GM21717 (cell line): Measurements from ENCODE around the gene HPCA.

Experiments
- ATAC-seq: cut with Tn5 transposase; IDR thresholded peaks from one replicate; pipeline ENCODE4 v1.9.1; 2021; ENCODE audit warnings: mild to moderate bottlenecking, moderate library complexity; ENCODE audit not compliant: unreplicated experiment

The HPCA gene

GRCh38 chr1:32888677-32889420, 2.6 kb downstream of the HPCA start:
- ATAC-seq, result no peak

GRCh38 chr1:32889731-32890278, 3.5 kb downstream of the HPCA start:
- no peak for ATAC-seq

DNA sequence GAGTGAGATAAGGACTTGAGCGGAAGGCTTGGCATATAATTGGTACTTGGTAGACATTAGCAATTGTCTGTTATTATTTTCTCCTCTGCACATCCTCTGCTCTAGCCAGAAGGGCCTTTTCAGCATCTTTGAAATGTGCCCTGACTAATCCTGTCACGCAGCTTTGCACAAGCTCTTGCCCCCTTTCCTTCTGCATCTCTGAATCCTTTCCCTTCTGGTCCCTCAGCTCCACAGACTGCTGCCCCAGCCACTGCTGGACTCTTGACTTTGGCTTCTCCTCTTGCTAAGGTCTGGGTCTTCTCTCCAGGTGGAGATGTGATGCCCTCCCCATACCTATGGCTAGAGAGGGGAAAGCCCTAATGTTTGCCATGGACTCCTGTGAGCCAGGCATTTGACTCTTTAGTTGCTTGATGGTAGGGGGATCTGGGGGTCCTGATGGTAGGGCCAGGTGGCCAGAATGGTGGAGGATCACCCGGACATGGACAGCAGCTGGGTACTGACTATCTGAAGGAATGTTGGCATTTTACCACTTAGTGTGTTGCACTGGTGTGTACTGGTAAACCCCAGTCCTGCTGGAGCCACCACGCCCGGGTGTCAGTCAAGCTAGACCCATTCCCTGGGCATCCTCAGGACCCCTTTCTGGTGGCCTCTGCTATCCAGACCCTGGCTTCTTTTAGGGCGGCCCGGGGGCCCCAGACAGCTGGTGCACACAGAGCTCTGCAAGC, 4.4 kb downstream of the HPCA start:
- no peak for ATAC-seq

GRCh38 chr1:32891241-32891570, 4.9 kb downstream of the HPCA start:
- no peak for ATAC-seq

- ATAC-seq, result no peak
Measured at GRCh38 chr1:32891630-32892029, 5.3 kb downstream of the HPCA start.

DNA sequence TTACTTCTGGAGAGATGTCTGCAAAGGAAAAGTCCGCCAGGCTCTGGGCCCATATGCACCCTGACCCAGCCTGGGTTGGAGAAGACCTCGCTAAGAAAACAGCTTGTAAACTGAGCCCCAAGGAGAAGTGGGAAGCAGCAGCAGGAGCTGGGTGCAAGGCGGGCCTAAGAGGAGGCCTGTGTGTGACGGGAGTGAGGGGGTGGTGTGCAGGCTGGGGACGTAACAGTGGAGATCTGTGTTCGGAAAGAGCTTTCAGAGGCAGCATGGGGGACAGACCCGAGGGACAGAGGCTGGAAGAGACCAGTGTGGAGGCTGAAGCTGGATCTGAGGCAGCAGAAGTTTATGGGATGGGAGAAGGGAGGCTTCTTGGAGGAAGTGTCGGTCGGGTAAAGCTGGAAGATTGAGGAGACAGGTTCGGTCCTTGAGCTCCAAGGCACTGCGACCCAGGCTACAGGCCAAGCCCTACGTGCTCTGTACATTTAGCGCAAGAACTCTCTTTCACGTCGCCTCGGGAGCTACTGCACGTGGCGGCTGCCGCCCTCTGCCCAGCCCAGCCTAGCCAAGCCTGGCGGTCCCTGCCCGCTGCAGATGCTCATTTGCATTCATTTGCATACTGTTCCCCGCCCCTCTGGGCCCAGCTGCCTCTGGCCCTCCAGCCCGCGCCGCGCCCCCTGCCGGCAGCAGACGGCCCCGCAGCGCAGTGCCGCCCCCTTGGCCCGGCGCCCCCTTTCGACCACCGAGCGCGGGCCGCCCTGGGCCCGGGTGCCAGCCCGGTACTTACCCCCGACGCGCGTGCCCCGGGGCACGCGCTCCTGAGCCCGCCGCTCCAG, 6.3 kb downstream of the HPCA start:
- no peak for ATAC-seq

GRCh38 chr1:32893198-32894018, 7.1 kb downstream of the HPCA start:
- no peak for ATAC-seq

DNA sequence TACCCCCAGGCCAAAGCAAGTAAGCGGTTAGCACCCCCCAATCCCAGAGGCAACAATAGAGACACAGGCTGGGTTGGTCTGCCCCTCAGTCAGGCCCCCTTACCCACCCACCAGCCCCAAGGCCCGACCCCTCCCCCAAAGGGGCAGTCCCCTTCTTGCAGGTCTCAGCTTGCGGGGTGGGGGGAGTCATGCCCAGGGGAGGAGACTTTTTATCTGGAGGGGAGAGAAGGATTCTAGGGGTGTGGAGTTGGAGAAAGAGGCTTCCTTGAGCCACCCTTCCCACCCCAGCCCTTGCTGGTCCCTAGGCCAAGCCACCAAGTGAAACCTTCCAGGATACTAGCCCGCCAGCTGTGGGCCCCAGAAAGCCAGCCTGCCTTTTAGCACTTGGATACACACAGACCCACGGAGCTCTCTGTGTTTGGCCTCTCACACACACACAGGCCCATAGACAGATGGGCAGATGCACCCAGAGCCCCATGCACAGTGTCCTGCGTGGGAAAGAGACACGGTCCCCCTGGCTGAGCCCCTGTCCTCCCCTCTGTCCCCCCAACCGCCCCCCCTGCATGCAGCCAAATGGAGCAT, 7.8 kb downstream of the HPCA start:
- ATAC-seq, result no peak

DNA sequence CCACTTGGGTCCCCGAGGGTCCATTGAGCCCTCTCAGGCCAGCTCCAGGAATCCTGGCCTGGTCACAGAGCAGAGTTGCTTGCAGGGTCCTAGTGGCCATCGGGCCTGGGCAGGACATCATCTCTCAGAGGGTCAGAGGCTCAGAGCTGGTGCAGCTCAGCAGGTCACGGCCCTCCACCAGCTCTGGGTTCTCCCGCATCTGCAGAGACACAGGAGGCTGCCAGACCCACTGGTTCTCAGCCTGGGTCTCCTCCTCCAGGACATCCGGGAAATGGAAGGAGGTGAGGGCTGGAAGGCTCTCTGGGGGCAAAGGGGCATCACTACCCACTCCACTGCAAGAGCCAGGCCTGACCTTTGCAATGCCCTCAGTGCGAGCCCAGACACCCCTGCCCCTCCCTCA, 8.4 kb downstream of the HPCA start:
- ATAC-seq, result no peak

DNA sequence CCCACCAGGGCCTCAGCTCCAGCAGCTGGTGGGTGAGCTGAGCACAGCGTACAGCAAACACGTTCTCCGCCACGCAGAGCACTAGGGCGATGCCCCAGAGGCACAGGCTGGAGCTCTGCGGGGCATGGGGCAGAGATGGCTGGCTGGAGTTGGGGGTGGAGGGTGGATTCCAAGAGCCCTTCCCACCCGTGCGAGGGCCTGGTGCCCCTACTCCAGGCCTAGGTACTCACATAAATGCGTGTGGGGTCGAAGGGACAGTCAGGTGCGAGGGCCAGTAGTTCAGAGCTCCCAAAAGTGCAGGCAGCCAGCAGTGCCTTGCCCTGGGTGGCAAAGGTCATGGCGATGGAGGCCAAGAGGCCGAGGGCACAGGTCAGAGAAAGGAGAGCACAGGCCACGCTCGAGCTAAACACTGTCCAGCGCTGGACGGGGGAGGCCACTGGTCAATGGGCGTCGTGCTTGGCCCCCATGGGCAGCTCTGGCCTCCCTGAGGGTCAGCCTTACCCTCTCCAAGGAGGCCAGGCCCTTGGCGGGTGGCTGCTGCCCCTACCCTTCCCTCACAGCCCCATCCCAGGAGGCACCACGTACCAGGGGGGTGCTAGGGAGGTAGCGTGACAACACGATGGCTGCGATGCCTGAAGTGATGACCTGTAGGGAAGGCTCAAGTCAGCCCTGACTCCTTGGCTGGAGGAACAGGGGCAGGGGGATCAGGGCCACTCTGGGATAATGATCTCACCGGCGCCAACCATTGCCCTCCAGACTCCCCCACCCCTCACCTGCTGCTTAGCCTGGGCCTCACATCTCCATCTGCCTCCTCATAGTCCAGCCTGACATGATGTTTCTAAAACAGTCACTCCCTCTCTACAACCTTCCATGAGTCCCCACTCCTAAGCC, 9.3 kb downstream of the HPCA start:
- ATAC-seq, result no peak

- ATAC-seq, result no peak
Measured at GRCh38 chr1:32896451-32896850, 10.2 kb downstream of the HPCA start.

DNA sequence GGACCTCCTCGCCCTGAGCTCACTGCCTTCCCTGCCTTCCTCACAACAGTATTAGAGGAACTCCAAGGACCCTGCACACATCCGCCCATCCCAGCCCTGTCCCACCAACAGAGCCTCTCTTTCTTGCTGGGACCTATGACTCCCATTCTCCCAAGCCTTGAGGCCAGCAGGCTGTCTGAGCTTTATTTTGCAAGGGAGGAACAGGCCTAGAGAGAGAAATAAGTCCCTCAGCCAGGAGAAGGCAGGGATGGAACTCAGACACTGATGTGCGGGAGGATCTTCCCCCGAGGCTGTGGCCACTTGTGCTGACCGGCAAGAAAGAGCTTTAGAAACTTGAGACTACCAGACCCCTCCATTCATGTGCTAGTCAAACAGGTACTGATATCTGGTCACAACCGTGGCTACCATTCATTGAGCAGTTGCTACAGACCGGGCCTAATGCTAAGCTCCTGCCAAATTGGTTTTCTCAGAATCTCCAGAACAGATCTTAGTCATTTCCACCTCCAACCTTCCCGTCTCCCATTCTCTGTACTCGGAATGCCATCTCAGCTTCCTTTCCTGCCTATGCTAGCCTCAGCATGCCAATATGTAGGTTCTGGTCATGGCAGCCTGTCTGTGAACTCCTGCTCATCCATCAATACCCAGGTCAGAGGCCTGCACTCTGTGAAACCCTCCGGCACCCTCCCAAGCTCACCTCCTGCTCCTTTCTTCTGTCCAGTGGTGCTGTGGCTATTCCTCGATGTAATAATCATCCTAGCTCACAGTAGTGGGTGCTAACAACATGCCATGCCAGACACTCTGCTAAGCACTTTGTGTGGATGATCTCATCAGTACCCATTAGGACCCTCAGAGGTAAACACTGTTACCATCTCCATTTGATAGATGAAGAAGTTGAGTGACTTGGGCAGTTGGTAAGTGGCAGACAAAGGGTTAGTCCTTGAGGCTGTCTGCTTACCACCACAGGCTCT, 11.1 kb downstream of the HPCA start:
- no peak for ATAC-seq

DNA sequence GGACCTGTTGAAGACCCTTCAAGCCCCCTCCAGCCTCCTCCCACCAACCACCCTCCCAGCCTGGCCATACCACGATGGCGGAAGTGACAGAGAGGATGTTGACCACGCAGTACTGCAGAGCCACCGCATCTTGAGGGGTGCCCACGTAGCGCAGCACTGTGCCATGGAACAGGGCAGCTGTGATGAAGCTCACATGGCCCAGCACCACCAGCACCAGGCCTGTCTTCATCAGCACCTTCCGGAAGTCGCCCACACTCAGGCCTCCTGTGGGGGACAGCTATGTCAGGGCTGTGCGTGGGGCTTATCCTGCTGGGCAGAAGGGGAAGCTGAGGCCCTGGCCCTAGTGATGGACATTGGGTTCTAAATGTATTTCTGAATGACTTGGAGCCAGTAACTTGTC, 11.8 kb downstream of the HPCA start:
- no peak for ATAC-seq

DNA sequence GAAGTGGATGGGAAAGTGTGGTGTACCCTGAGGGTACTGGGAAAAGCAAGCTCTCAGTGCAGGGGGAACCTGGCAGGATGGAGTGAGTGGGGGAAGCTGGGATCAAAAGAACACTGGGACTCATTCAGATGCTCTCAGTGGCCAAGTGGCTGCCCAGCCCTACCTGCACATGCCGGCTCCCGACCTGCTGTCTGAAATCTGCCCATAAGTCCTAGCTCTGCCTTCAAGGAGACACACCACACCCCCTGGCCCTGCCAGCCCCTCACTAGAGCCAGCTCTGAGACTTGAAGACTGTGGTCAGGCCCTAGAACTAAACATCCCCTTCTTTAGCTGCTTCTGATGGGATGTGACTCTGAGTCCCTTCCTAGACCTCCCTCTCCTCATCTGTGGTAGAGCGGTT, 12.7 kb downstream of the HPCA start:
- no peak for ATAC-seq

DNA sequence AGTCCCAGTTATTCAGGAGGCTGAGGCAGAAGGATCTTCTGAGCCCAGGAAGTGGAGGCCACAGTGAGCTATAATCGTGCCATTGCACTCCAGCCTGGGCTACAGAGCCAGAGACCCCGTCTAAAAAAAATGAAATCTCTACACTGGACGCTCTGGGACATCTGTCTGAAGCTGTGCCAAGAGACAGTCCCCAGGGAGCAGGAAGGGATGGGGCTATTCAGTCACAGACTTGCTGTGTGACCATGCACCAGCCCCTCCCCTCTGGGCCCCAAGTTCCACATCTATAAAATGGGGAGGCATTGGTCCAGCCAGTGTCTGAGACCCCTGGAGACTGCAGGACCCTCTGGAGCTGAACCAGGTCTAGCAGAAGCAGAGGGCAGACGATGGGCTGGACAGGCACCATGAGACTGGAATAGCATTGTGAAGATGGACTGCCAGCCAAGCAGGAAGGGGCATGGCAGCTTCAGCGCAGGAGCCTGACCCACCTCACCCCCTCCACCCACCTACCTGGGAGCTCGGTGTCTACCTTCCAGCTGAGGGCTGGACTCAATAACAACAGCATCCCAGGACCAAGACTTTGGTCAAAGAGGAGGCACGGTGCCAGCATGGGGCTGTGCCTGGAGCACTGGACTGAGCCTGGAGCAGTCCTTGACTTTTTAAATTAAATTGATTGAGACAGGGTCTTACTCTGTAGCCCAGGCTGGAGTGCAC, 13.4 kb downstream of the HPCA start:
- ATAC-seq, result no peak

DNA sequence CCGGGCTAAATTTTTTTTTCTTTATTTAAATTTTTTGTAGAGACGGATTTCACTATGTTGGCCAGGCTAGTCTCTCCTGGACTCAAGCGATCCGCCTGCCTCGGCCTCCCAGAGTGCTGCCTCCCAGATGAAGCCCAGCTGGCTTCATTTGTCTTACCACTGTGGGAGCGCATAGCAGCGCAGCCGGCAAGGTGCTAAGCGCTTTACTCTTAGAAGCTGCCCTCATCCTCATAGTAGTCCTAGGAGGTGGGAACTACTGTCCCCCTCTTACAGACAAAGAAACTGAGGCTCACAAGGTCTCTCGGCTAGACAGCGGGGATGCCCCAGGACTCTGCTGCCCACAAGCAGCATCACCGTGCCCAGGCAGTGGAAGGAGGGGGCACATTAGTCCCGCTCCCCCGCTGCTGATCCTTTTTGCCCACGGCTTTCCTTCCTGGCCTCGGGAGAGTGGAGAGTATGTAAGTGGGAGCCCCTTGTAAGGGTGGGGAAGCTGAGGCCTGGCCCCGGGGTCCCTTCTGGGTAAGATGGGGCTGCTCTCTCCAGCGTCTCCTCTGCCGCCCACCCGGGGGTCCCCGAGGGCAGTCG, 14.2 kb downstream of the HPCA start:
- no peak for ATAC-seq
